ENCODE data around the gene FAH.

DNA sequence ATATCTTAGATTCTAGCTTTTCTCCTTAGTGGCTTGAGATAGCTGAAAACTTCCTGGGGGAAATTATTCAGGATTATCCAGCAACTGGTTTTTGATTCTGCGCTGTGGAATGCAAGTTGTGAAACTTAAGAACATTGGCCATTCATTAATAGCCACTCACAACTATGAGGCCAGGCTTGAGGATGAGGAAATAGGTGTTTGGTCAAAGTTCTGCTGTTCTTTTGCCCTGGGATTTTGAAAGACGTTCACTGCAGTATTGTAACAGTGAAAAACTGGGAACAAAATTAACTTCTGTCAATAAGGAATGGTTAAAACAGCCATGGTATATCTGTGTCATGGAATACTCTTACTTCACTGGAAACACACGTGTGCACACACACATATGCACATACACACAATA is 55.1 kb downstream of the FAH start:
- TF ChIP-seq CTCF (IDR thresholded peaks at IDR 0.05; ENCODE audit: poor library complexity, severe bottlenecking) (no peak), POLR2AphosphoS5 (IDR thresholded peaks at IDR 0.05) (no peak)

Measured in neural cell (in vitro differentiated cells).